Bronchial epithelial cell (primary cell): ENCODE results near the gene PAQR6. TPM values are rescaled to one million over a fixed set of nuclear protein-coding genes. Genes with fewer than 3 reads are reported as not detected.

Source experiments
- DNase-seq: peaks from one replicate; pipeline ENCODE4 v3.0.0-alpha.2; 2010; ENCODE audit warnings: low read depth
- FAIRE-seq: peaks from 2 replicates; lab custom pipeline; 2011; peaks lifted over from hg19 to GRCh38; lab: Jason Lieb, UNC
- H3K27me3 ChIP-seq: 2 replicates; pipeline ENCODE4 v1.5.1; 2011; ENCODE audit warnings: low read length; ENCODE audit not compliant: control insufficient read depth, insufficient read depth
- H3K36me3 ChIP-seq: 2 replicates; pipeline ENCODE4 v1.5.1; 2011; ENCODE audit warnings: low read length; ENCODE audit not compliant: control insufficient read depth, insufficient read depth
- H3K4me3 ChIP-seq: 2 replicates; pipeline ENCODE4 v1.5.1; 2011; ENCODE audit warnings: mild to moderate bottlenecking, low read depth, low read length, control low read depth
- total RNA-seq: library from RNA; depleted of rRNA; stranded (reverse); fragments of >200 nt; gene quantifications from 2 replicates; pipeline ENCODE4 v1.2.1, GENCODE V29; 2014
- TF ChIP-seq, protein P1 (sequence below): IDR thresholded peaks from 2 replicates; pipeline ENCODE4 v1.5.1; 2011; ENCODE audit warnings: mild to moderate bottlenecking, moderate library complexity, low read length, control low read depth, inconsistent platforms; ENCODE audit not compliant: insufficient read depth, severe bottlenecking

PAQR6 gene
- total RNA-seq, 1 donor from 2014 or later = 0.26 TPM

DNA sequence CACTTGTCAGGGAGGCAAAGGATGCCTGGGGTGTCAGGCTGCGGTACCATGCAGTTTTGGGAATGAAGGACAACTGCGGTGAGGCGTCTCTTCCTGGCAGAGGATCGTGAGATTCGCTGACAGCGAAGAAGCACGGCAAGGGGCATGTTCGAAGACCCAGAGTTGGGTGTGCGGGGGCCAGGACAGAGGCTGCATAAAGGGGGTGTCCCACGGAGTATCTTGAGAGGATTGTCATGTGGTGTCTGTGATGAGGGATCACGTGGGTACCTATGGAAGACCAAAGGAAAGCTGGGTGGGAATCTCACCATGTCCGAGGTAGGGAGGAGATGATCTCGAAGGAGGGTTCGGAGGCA, 53.6 kb downstream of the PAQR6 start:
- peaks cover 5% of the 10 kb centered on the region for H3K36me3 ChIP-seq
- H3K4me3 ChIP-seq = peak overlapping the region; percentile 78
- no peaks in the 10 kb centered on the region for H3K27me3 ChIP-seq
- FAIRE-seq (no peak), DNase-seq (no peak)
- TF ChIP-seq, protein P1, sequence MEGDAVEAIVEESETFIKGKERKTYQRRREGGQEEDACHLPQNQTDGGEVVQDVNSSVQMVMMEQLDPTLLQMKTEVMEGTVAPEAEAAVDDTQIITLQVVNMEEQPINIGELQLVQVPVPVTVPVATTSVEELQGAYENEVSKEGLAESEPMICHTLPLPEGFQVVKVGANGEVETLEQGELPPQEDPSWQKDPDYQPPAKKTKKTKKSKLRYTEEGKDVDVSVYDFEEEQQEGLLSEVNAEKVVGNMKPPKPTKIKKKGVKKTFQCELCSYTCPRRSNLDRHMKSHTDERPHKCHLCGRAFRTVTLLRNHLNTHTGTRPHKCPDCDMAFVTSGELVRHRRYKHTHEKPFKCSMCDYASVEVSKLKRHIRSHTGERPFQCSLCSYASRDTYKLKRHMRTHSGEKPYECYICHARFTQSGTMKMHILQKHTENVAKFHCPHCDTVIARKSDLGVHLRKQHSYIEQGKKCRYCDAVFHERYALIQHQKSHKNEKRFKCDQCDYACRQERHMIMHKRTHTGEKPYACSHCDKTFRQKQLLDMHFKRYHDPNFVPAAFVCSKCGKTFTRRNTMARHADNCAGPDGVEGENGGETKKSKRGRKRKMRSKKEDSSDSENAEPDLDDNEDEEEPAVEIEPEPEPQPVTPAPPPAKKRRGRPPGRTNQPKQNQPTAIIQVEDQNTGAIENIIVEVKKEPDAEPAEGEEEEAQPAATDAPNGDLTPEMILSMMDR = no peak

GRCh38 chr1:156193488-156194299, 54.2 kb downstream of the PAQR6 start, which contains the start of gene SLC25A44:
TSS of gene SLC25A44 (plus strand) at chr1:156194104. CDS start at chr1:156199848, 5,744 bp downstream.
- Histone ChIP-seq H3K4me3 (peak within 1 kb of the TSS; percentile 78), H3K36me3 (peaks cover 3% of the 10 kb centered on the region), H3K27me3 (no peaks in the 10 kb centered on the region)
- TF ChIP-seq, protein P1 = peak; percentile 67
- DNase-seq (peak; percentile 99), FAIRE-seq (peak; percentile 79)

Other genes starting within 250 kb of the PAQR6 start
- gene SSR2, start 227.1 kb downstream of the PAQR6 start, total RNA-seq = 225 and 564 TPM in 2 replicates
- 13.7 and 17.4 TPM in 2 replicates for gene UBQLN4, start 194.3 kb downstream of the PAQR6 start, total RNA-seq
- 46.6 and 74.6 TPM in 2 replicates for gene LAMTOR2, start 193.3 kb downstream of the PAQR6 start, total RNA-seq
- 30.3 and 83.7 TPM in 2 replicates for gene RAB25, start 186.9 kb downstream of the PAQR6 start, total RNA-seq
- gene MEX3A, start 165.6 kb downstream of the PAQR6 start, total RNA-seq = 0.13 and 0.53 TPM in 2 replicates
- gene LMNA, start 133.3 kb downstream of the PAQR6 start, total RNA-seq = 561 and 638 TPM in 2 replicates
- 1.8 and 16.9 TPM in 2 replicates for gene SEMA4A, start 94.5 kb downstream of the PAQR6 start, total RNA-seq
- 5.8 and 7.4 TPM in 2 replicates for gene SLC25A44, start 54.0 kb downstream of the PAQR6 start, total RNA-seq
- 55.3 and 55.9 TPM in 2 replicates for gene PMF1, start 35.0 kb downstream of the PAQR6 start, total RNA-seq
- 0.51 TPM in 1 of 2 replicates, not detected in the other for gene BGLAP, start 5.9 kb downstream of the PAQR6 start, total RNA-seq
- 57.4 and 67.0 TPM in 2 replicates for gene SMG5, start 34.8 kb upstream of the PAQR6 start, total RNA-seq
- gene TMEM79, start 36.3 kb upstream of the PAQR6 start, total RNA-seq = 7.1 and 30.7 TPM in 2 replicates
- gene GLMP, start 47.6 kb upstream of the PAQR6 start, total RNA-seq = 26.9 and 34.2 TPM in 2 replicates
- 0.26 and 0.77 TPM in 2 replicates for gene VHLL, start 51.3 kb upstream of the PAQR6 start, total RNA-seq
- gene CCT3, start 90.2 kb upstream of the PAQR6 start, total RNA-seq = 281 and 377 TPM in 2 replicates
- gene TSACC, start 90.5 kb upstream of the PAQR6 start, total RNA-seq = 0.77 TPM in 1 of 2 replicates, not detected in the other
- gene RHBG, start 121.2 kb upstream of the PAQR6 start, total RNA-seq = under 0.01 and 0.13 TPM in 2 replicates